ENCODE data around the gene SRSF3. TPM values are rescaled to one million over a fixed set of nuclear protein-coding genes. Genes with fewer than 3 reads are reported as not detected.
"Not testable (repeated sequence)": the region's sequence is repeated elsewhere in the genome, so short reads cannot be mapped to it uniquely, and the experiment has no call there.

SRSF3 gene
- total RNA-seq, 2 donors from 2014 or later = 252 to 372 TPM

- intact Hi-C loops (cut with DNase I) = no loop called here
- H3K4me3 ChIP-seq = no peak overlapping the region
- peaks cover 7% of the 10 kb centered on the region for H3K4me1 ChIP-seq
Measured at GRCh38 chr6:36603222-36604089, 9.3 kb downstream of the SRSF3 start.

GRCh38 chr6:36604090-36605060 is 10.2 kb downstream of the SRSF3 start:
- H3K9me3 ChIP-seq = no peaks in the 10 kb centered on the region
- H3K27me3 ChIP-seq = no peaks in the 10 kb centered on the region
- H3K36me3 ChIP-seq = peaks cover 17% of the 10 kb centered on the region
- TF ChIP-seq CTCF (IDR thresholded peaks at IDR 0.05) = no peak
- no peak overlapping the region for H3K4me3 ChIP-seq
- H3K27ac ChIP-seq = no peak overlapping the region
- H3K4me1 ChIP-seq = peaks cover 3% of the 10 kb centered on the region
- intact Hi-C loops (cut with DNase I) = no loop called here
- H3K9ac ChIP-seq (ENCODE audit: low read depth in 2 of 2, low read length in 2 of 2) = no peak overlapping the region
- DNase-seq = no peak

More at GRCh38 chr6:36603222-36604089, 9.3 kb downstream of the SRSF3 start:
- no peak for DNase-seq
- Histone ChIP-seq H3K9ac (ENCODE audit: low read depth in 2 of 2, low read length in 2 of 2) (no peak overlapping the region), H3K36me3 (peaks cover 17% of the 10 kb centered on the region), H3K27me3 (no peaks in the 10 kb centered on the region), H3K9me3 (no peaks in the 10 kb centered on the region), H3K27ac (no peak overlapping the region)
- TF ChIP-seq CTCF (IDR thresholded peaks at IDR 0.05) = no peak

- DNase-seq = no peak
- Histone ChIP-seq H3K9ac (ENCODE audit: low read depth in 2 of 2, low read length in 2 of 2) (no peak overlapping the region), H3K27ac (no peak overlapping the region), H3K4me1 (peaks cover 3% of the 10 kb centered on the region), H3K27me3 (no peaks in the 10 kb centered on the region), H3K36me3 (peaks cover 14% of the 10 kb centered on the region), H3K9me3 (no peaks in the 10 kb centered on the region), H3K4me3 (no peak overlapping the region)
- no peak for TF ChIP-seq CTCF (IDR thresholded peaks at IDR 0.05)
- intact Hi-C loops (cut with DNase I) = no loop called here
Measured at GRCh38 chr6:36605143-36605542, 11.0 kb downstream of the SRSF3 start.

GRCh38 chr6:36605560-36606391 is 11.6 kb downstream of the SRSF3 start:
- Histone ChIP-seq H3K27me3 (no peaks in the 10 kb centered on the region), H3K9ac (ENCODE audit: low read depth in 2 of 2, low read length in 2 of 2) (no peak overlapping the region), H3K9me3 (no peaks in the 10 kb centered on the region), H3K36me3 (peaks cover 8% of the 10 kb centered on the region), H3K4me1 (peaks cover 3% of the 10 kb centered on the region), H3K4me3 (no peak overlapping the region), H3K27ac (no peak overlapping the region)
- no peak for DNase-seq
- TF ChIP-seq CTCF (IDR thresholded peaks at IDR 0.05) = no peak
- intact Hi-C loops (cut with DNase I) = no loop called here

- H3K9ac ChIP-seq (ENCODE audit: low read depth in 2 of 2, low read length in 2 of 2); H3K36me3 ChIP-seq; DNase-seq; H3K27ac ChIP-seq; H3K27me3 ChIP-seq; H3K9me3 ChIP-seq; intact Hi-C loops (cut with DNase I); H3K4me3 ChIP-seq; H3K4me1 ChIP-seq: not testable (repeated sequence)
Measured at GRCh38 chr6:36607305-36607682, 13.1 kb downstream of the SRSF3 start.

Data from colonic mucosa (tissue), 4 donors.